GM21723 (cell line): Measurements from ENCODE around the gene AMY1C.
"Not testable (repeated sequence)": the region's sequence is repeated elsewhere in the genome, so short reads cannot be mapped to it uniquely, and the experiment has no call there.

Experiments used
- ATAC-seq: cut with Tn5 transposase; IDR thresholded peaks from one replicate; pipeline ENCODE4 v1.9.1; 2021; ENCODE audit warnings: mild to moderate bottlenecking, moderate library complexity; ENCODE audit not compliant: unreplicated experiment

AMY1C gene

DNA sequence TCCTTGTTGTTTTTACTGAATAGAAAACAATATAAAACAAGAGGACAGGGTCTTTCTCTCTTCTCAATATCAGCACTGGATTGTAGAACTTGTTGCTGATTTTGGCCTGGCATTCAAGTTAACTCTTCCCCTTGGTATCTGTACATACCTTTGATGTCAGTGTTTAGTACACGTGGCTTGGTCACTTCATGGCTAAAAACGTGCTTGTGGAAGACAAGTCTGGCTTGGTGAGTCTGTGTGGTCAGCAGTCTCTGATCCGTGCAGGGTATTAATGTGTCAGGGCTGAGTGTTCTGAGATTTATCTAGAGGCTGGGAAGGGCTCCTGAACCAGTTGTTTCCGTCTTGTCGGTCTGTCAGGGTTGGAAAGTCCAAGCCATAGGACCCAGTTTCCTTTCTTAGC lies at the start of gene AMY1C:
Gene AMY1C, plus strand, starts transcription at position 301 of the 400 bp plus-strand sequence. CDS start 572 bp downstream, outside the sequence.
- not testable (repeated sequence) for ATAC-seq

DNA sequence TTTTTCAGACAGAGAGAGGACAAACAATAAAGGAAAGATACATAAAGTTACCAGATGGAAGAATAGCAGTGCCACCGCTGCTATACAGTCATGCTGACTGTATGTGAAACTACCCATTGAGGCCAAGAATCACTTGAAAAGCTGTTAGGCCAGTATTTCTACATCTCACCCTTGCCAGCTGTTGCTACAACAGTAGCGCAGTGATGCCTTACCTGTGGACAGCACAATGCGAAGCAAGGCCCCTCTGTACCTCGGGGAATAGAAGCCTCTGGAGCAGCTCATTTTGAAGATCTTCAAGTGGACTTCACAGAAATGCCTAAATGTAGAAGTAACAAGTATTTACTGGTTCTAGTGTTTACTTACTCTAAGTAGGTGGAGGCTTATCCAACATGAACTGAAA lies 49.0 kb upstream of the AMY1C start:
- ATAC-seq = not testable (repeated sequence)

DNA sequence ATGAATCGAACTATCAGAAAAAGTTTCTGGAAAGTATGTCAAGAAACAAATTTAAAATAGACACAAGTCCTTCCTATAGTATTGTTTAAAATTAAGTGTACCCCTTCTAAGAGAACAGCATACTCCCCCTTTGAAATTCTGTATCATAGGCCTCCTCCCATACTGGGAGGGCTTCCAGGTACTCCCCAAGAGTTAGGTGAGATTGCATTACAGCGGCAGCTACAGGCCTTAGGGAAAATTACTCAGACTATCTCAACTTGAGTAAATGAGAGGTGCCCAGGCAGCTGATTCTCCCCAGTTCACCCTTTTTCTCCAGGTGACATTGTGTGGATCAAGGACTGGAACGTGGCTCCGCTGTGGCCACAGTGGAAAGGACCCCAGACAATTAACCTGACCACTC lies 48.4 kb upstream of the AMY1C start:
- not testable (repeated sequence) for ATAC-seq

DNA sequence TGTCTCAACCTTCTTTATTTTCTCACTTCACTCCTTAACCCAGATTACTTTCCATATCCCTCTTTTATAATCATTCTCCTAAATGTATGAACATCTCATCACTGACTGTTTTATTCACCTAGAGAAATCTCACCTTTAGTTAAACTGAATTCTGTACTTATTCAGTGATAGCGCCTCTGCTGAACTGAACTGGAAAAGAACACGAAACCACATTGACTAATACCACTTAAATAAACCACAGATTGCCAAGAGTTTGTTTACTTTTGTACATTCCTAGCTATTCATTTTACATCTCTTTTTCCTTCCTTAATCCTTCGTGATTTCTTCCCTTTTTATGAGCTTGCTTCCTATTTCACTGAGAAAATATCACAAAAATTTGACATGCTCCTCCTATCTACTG lies 42.0 kb upstream of the AMY1C start:
- ATAC-seq = not testable (repeated sequence)

DNA sequence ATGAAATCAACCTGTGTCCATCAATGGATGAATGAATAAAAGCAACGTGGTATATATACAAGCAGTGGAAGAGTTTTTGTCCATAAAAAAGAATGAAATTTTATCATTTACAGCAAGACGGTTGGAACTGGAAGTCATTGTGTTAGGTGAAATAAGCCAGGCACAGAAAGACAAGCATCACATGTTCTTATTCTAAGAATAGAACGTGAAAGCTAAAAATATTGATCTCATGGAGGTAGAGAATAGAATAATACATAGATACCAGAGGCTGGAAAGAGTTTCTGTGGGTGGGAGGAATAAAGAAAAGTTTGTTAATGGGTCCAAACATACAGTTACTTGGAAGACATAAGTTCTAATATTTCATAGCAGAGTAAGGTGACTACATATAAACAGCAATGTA lies 39.3 kb upstream of the AMY1C start:
- not testable (repeated sequence) for ATAC-seq

DNA sequence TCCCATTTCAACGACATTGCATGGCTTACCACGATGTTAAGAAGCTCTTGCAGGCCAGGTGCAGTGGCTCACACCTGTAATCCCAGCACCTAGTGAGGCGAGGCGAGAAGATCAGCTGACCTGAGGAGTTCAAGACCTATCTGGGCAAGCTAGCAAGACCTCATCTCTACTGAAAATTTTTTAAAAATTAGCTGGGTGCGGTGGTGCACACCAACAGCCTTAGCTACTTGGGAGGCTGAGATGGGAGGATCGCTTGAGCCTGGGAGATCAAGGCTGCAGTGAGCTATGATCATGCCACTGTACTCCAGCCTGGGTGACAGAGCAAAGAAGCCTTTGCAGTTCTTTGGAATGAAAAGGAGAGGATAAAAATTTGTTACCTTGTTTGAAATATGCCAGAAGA lies 32.3 kb upstream of the AMY1C start:
- not testable (repeated sequence) for ATAC-seq

DNA sequence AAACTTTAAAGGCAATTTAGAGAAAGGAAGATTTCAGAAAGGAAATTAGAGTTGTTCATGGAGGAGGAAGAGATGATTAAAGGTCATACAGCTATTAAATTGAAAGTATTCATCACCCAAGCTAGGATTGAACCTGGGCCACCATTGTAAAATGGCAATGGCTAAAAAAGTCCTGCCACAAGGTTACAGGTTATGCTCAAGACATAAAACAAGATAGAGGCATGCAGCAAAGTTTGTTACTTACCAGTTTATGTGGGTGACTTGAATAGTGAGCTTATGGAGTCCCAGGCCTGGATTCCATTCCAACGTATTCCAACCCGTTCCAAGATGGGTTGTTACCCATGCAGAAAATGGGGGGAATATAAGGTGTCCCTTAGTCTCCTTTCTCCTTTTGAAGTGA lies 28.2 kb upstream of the AMY1C start:
- ATAC-seq = not testable (repeated sequence)

DNA sequence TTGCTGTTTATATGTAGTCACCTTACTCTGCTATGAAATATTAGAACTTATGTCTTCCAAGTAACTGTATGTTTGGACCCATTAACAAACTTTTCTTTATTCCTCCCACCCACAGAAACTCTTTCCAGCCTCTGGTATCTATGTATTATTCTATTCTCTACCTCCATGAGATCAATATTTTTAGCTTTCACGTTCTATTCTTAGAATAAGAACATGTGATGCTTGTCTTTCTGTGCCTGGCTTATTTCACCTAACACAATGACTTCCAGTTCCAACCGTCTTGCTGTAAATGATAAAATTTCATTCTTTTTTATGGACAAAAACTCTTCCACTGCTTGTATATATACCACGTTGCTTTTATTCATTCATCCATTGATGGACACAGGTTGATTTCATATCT lies 14.4 kb upstream of the AMY1C start:
- not testable (repeated sequence) for ATAC-seq

DNA sequence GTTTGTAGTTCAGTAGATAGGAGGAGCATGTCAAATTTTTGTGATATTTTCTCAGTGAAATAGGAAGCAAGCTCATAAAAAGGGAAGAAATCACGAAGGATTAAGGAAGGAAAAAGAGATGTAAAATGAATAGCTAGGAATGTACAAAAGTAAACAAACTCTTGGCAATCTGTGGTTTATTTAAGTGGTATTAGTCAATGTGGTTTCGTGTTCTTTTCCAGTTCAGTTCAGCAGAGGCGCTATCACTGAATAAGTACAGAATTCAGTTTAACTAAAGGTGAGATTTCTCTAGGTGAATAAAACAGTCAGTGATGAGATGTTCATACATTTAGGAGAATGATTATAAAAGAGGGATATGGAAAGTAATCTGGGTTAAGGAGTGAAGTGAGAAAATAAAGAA lies 11.7 kb upstream of the AMY1C start:
- not testable (repeated sequence) for ATAC-seq

DNA sequence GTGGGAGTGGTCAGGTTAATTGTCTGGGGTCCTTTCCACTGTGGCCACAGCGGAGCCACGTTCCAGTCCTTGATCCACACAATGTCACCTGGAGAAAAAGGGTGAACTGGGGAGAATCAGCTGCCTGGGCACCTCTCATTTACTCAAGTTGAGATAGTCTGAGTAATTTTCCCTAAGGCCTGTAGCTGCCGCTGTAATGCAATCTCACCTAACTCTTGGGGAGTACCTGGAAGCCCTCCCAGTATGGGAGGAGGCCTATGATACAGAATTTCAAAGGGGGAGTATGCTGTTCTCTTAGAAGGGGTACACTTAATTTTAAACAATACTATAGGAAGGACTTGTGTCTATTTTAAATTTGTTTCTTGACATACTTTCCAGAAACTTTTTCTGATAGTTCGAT lies 5.2 kb upstream of the AMY1C start:
- ATAC-seq = not testable (repeated sequence)

DNA sequence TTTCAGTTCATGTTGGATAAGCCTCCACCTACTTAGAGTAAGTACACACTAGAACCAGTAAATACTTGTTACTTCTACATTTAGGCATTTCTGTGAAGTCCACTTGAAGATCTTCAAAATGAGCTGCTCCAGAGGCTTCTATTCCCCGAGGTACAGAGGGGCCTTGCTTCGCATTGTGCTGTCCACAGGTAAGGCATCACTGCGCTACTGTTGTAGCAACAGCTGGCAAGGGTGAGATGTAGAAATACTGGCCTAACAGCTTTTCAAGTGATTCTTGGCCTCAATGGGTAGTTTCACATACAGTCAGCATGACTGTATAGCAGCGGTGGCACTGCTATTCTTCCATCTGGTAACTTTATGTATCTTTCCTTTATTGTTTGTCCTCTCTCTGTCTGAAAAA lies 4.7 kb upstream of the AMY1C start:
- ATAC-seq = not testable (repeated sequence)

DNA sequence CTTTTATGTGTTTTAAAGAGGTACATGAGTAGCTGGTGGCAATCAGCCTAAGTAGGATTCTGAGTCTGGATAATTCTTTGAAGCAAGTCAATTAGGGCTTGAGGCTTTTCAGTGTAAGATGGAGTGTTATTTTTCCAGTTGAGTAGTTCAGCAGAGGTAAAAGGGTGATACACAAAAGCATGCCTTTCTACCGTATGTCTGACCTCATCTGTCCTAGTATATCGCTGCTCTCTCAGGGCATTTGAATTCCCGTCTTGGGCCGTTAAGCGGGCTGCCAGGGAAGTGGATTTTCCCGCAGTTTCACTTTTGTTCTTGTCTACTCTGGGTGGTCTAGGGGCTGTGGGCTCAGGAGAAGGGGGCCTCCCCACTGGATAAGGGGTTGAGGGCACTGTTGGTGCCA lies 1.4 kb upstream of the AMY1C start:
- not testable (repeated sequence) for ATAC-seq

DNA sequence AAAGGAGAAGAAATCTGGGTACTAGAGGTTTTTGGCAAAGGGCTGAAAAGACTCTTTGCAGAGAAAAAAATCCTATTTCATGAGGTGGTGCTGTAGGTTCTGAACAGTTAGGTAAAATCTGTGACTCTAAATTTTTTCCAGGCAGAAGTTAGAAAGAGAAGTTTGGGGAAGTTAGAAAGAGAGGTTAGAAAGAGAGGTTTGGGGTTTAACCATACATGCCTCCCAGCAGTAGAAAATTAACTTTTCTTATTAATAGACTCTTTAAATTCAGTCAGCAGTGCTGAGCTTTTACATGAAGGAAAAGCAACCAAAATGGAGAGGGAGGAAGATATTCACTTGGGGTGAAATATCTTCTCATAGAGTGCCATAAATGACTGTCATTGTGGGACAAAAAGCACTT lies 12.2 kb downstream of the AMY1C start:
- no peak for ATAC-seq

DNA sequence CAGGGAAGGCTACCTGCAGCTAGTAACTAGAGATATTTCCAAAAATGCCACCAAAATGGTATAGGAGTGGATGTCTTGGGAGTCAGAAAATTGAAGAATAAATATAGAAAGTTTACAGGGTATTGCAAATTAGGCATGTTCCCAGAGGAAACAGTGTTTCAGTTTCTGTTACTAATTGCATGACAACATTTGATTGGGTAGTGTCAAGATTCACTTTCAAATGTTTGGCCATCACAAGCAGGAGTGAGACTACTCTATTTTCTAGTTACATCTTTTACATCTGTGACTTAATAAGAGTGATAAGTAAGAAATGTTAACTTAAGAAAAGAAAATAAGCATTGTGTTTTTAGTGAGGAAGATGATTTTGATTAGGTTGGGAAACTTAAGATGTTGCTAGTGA lies 30.2 kb downstream of the AMY1C start:
- ATAC-seq = no peak

DNA sequence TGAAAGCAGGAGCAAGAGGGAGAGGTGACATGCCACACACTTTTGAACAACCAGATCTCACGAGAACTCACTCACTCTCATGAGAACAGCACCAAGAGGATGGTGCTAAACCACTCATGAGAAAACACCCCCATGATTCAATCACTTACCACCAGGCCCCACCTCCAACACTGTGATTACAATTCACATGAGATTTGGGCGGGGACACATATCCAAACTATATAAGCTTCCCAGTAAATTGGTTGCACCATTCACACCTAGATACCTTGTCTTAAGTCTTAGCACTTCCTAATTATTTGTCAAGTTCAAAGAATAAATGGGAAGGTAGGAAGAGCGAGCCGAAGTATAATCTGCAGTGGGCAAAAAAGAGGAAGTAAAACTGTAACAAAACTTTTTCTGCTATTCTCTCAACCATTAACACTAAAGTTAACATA lies 34.3 kb downstream of the AMY1C start:
- peak; percentile 79 for ATAC-seq

DNA sequence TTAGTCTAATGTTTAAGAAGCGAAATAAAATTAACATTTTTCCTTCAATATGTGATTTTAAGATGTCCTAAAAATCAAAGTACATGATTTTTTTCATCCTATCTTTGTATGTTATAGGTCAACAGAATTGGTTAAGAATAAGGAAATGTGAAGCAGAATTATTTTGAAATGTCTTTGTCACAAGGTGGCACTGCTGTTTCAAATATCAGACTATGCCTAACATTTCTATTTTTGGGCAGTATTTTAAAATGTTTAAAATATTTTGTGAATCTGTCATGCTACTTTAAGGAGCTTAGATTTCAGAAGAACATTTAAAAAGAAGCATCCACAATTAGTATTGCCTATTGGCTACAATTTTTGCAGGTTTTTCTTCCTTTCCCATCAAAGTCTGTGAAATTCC lies 38.7 kb downstream of the AMY1C start:
- no peak for ATAC-seq

DNA sequence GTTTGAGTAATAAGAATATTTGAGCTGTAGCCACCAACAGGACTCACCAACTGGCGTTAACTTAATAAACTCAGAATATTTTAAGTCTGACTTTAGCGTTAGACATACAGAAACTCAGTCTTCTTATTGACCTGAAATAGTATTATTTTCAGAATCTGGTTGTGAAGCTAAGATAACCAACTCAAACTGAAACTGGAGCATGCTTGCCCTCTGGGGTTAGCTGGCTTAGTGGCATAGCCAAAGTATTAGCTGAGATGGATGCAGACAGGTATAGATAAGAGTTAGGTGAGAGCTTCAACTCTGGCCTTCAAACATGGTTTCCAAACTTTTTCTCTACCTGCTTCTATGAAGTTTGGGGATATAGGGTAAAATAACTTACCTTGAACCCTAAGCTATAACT lies 40.5 kb downstream of the AMY1C start:
- no peak for ATAC-seq
